ENCODE results near the gene ZNF281.
"Not testable (repeated sequence)": the region's sequence is repeated elsewhere in the genome, so short reads cannot be mapped to it uniquely, and the experiment has no call there.

Gene ZNF281

DNA sequence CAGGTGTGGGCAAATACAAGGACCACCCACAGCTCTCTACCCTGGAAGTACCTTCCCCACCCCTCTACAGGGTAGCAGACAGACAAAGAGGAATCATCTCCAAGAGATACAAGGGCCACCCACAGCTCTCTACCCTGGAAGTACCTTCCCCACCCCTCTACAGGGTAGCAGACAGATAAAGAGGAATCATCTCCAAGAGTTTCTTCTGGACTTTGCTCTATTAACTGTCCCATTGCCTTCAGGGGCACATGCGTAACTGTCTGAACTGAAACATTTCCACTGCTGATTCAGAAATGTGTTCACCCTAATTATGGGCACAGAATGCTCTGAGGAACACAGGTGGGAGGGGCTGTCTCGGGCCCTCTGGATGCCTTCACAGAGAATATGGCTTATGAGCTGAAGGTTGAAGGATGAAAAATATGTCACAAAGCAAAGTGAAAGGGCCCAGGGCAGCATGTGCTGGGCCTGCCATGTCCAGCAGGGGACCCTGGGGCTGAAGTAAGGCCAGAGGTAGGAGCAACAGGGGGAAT lies 43.9 kb downstream of the ZNF281 start:
- no peak for DNase-seq

DNA sequence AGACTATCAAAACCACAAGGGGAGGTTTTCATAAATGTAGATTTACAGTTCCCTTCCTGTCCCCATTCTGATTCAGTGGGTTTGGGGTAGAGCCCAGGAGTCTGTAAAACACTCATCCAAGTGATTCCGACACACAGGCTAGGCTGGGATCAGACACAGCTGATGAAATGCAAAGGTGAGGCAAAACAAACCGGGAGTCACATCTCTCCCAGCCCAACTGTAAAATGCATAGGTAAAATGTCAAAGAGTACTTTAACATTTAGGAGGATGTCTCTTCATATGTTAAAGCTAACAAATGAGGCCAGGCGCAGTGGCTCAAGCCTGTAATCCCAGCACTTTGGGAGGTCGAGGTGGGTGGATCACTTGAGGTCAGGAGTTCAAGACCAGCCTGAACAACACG lies 45.0 kb downstream of the ZNF281 start:
- no peak for DNase-seq

DNA sequence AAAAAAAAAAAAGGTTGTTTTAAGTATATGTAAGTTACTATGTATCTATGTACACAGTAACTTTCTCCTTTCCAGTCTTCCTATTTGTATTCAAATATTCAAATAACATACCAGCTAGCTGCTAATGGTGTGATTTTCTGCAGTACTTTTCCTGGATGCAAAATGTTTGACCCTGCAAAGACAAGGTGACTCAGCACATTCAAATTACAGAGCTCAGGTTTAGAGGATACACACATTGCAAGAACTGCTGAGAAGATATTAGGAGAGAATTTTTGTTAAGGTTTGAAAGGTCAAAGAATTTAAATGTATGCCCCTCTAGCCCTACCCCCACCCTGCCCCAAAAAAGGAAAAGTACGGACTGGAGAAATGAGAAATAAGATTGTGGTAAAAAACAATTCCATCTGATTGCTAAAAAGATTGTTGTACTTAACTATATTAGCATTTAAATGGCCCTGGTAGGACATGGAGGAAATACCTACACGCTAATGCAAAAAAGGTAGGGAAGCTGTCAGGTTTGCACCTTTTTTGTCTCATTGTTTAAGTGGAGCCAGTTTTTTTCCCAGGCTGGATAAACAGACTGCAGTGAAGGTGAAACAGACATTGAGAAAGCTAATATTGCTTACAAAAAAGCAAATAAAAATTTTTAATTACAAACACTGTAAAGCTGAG lies 45.6 kb downstream of the ZNF281 start:
- no peak for DNase-seq

DNA sequence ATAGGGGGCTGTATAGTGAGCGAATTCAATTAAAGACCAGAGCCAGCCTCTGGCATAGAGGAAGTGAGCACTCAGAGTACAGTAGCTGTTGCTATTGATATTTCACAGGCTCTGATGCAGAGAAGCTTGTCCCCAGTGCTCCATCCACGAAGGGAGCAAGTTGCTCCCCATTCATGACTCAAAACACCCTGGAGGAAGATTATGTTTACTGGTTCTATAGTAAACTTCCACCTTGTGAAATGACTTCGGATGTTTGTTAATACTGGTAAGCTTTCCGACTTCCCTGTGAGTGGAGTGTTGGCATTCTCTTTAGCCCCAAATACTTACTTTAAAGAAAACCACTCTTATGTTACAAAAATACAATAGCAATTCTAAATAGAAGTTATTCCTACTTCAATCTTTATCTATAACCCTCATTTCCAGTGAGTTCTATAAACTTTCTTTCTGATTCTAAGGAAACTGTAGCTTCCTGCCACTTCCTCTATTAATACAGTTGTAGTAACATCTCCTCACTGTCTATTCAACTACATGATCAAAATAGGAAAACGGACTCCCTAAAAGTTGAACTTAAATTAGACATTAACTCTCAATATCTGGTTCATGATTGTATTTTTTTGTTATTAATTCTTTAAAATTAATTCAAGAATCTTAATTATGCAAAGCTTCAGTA lies 46.4 kb downstream of the ZNF281 start:
- no peak for DNase-seq

DNA sequence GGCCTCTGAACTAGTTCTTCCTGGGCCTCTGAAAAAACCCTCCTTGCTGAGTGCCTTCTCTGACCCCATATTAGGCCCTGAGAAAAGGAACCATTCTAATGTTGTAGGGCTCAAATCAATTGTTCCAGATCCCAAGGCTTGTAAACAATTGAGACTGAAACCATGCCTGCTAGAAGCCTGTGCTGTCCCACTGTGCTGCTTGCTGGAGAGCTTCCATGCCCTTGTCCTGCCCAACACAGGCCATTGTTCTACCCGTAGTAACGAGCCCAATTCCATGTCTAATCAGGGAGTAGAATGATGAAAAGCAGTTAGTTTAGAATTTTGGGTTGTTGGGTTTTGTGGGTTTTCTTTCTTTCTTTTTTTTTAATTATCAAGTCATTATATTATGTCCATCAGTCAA lies 47.4 kb downstream of the ZNF281 start:
- DNase-seq, result peak in 30 of 56 donors; percentile 5 to 67 (median 28)

DNA sequence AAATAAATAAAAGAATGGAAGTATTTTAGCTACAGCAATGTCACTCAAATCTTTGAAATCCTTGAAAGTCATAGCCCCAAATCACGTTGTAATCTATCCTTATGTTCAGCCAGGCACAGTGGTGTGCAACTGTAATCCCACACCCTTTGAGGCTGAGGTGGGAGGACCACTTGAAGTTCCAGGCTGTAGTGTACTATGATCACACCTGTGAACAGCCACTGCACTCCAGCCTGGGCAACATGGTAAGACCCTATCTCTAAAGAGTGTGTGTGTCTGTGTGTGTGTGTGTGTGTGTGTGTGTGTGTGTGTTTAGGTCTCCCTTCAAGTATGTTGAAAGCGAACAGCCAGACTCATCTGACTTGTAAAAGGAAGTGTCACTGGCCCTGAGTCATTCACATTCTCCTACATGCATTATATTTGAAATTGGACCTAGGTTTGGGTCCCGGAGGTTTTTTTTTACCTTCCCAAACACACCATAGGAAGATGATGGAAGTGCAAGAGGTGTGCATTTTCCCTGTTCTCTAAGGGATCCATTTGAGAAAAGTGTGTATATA lies 50.1 kb downstream of the ZNF281 start:
- no peak for DNase-seq

DNA sequence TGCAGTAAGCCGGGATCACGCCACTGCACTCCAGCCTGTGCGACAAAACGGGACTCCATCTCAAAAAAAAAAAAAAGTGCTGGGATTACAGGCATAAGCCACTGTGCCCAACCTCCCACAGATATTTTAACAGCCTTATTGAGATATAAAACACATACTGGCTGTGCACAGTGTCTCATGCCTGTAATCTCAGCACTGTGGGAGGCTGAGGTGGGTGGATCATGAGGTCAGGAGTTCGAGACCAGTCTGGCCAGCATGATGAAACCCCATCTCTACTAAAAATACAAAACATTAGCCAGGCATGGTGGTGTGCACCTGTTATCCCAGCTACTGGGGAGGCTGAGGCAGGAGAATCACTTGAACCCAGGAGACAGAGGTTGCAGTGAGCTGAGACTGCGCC lies 51.9 kb downstream of the ZNF281 start:
- DNase-seq, result not testable (repeated sequence)

DNA sequence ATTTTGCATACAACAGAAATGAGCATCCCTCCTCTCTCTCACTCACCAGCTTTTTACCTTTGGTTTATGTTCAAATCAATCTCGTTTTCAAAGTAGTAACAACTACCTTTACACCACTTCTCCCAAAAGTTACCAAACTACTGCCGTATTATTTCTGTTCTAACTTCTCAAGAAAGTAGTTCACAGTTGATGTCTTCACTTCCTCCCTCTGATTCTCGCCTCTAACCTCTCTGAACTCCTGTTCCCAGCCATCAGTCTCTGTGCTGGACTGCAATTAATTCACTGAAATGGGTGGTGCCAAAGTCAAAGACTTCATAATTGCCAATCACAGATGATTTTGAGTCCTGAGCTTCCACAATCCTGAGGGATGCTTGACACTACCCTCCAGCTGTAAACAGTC lies 54.0 kb downstream of the ZNF281 start:
- no peak for DNase-seq

Measured in amygdala (tissue), 56 donors.